ENCODE results near the gene SEPTIN11. TPM values are rescaled to one million over a fixed set of nuclear protein-coding genes. Genes with fewer than 3 reads are reported as not detected.

The SEPTIN11 gene
- polyA plus RNA-seq, 3 donors, result 3.2 to 14.8 (median 8.8) TPM

GRCh38 chr4:76997532-76997931, 48.0 kb downstream of the SEPTIN11 start:
- H3K27ac ChIP-seq (ENCODE audit: low read depth in 1 of 2, low read length in 2 of 2), result no peak overlapping the region
- Mint-ChIP-seq H3K9me3 (peaks cover 0 to 1% (median 0%) of the 10 kb centered on the region in 7 donors), H3K27ac (peak overlapping the region in 1 of 7 donors; percentile 27), H3K27me3 (ENCODE audit: low read depth in 3 of 3) (peaks cover 0 to 2% (median 2%) of the 10 kb centered on the region in 3 donors), H3K4me3 (no peak overlapping the region), H3K4me1 (peaks cover 10% of the 10 kb centered on the region), H3K36me3 (peaks cover 21 to 26% of the 10 kb centered on the region in 2 donors)
- H2AFZ ChIP-seq (ENCODE audit: insufficient read depth, low read depth, low read length, poor library complexity, severe bottlenecking), result no peak overlapping the region
- H3K4me1 ChIP-seq (ENCODE audit: control insufficient read depth in 1 of 2, insufficient read depth in 2 of 2, low read length in 2 of 2), result peaks cover 0 to 8% of the 10 kb centered on the region in 2 donors
- H3K4me3 ChIP-seq (replicated peaks in 1 of 3; ENCODE audit: low read depth in 2 of 3, low read length in 3 of 3), result no peak overlapping the region
- no peaks in the 10 kb centered on the region for H3K9me3 ChIP-seq (replicated peaks in 1 of 2; ENCODE audit: control insufficient read depth in 1 of 2, insufficient read depth in 1 of 2, low read length in 2 of 2)
- TF ChIP-seq CTCF (IDR thresholded peaks at IDR 0.05), result no peak
- intact Hi-C loops (cut with micrococcal nuclease), result no loop called here
- no peaks in the 10 kb centered on the region for H4K20me1 ChIP-seq (ENCODE audit: insufficient read depth, low read length)
- no peaks in the 10 kb centered on the region for H3K79me2 ChIP-seq (ENCODE audit: insufficient read depth, low read length)
- no peak overlapping the region for H3K9ac ChIP-seq (ENCODE audit: insufficient read depth, low read length, poor library complexity, severe bottlenecking)
- no peak for DNase-seq
- H3K4me2 ChIP-seq (replicated peaks; ENCODE audit: extremely low read depth, low read length, poor library complexity, severe bottlenecking), result no peak overlapping the region
- no peaks in the 10 kb centered on the region for H3K27me3 ChIP-seq (ENCODE audit: control insufficient read depth in 2 of 2, insufficient read depth in 2 of 2, low read length in 2 of 2)
- H3K36me3 ChIP-seq (replicated peaks in 1 of 2; ENCODE audit: control insufficient read depth in 1 of 2, insufficient read depth in 2 of 2, low read length in 2 of 2), result peaks cover 3 to 13% of the 10 kb centered on the region in 2 donors
- WGBS (ENCODE audit: insufficient coverage), result 100% methylated on average over 1 of the region's 5 CpGs

GRCh38 chr4:76998251-76998901, 48.8 kb downstream of the SEPTIN11 start:
- Mint-ChIP-seq H3K36me3 (peaks cover 21 to 26% of the 10 kb centered on the region in 2 donors), H3K4me3 (no peak overlapping the region), H3K4me1 (peaks cover 11% of the 10 kb centered on the region), H3K27me3 (ENCODE audit: low read depth in 3 of 3) (peaks cover 0 to 2% (median 0%) of the 10 kb centered on the region in 3 donors), H3K27ac (peak overlapping the region in 2 of 7 donors; percentile 32 to 55), H3K9me3 (peaks cover 0 to 2% (median 0%) of the 10 kb centered on the region in 7 donors)
- Histone ChIP-seq H3K27ac (ENCODE audit: low read depth in 1 of 2, low read length in 2 of 2) (no peak overlapping the region), H3K4me1 (ENCODE audit: control insufficient read depth in 1 of 2, insufficient read depth in 2 of 2, low read length in 2 of 2) (peaks cover 0 to 8% of the 10 kb centered on the region in 2 donors), H4K20me1 (ENCODE audit: insufficient read depth, low read length) (no peaks in the 10 kb centered on the region), H3K4me3 (replicated peaks in 1 of 3; ENCODE audit: low read depth in 2 of 3, low read length in 3 of 3) (no peak overlapping the region), H3K9ac (ENCODE audit: insufficient read depth, low read length, poor library complexity, severe bottlenecking) (no peak overlapping the region), H3K4me2 (replicated peaks; ENCODE audit: extremely low read depth, low read length, poor library complexity, severe bottlenecking) (no peak overlapping the region), H3K27me3 (ENCODE audit: control insufficient read depth in 2 of 2, insufficient read depth in 2 of 2, low read length in 2 of 2) (no peaks in the 10 kb centered on the region), H3K79me2 (ENCODE audit: insufficient read depth, low read length) (no peaks in the 10 kb centered on the region), H2AFZ (ENCODE audit: insufficient read depth, low read depth, low read length, poor library complexity, severe bottlenecking) (no peak overlapping the region), H3K9me3 (replicated peaks in 1 of 2; ENCODE audit: control insufficient read depth in 1 of 2, insufficient read depth in 1 of 2, low read length in 2 of 2) (no peaks in the 10 kb centered on the region), H3K36me3 (replicated peaks in 1 of 2; ENCODE audit: control insufficient read depth in 1 of 2, insufficient read depth in 2 of 2, low read length in 2 of 2) (peaks cover 3 to 13% of the 10 kb centered on the region in 2 donors)
- intact Hi-C loops (cut with micrococcal nuclease), result no loop called here
- TF ChIP-seq CTCF (IDR thresholded peaks at IDR 0.05), result no peak
- WGBS (ENCODE audit: insufficient coverage), result 85% methylated on average over 2 of the region's 8 CpGs
- no peak for DNase-seq

Other genes with a start within 250 kb of the SEPTIN11 start
- gene SOWAHB, start 51.6 kb upstream of the SEPTIN11 start, polyA plus RNA-seq, result not detected
- 100 to 1,000 TPM; 106 to 264 (median 171) TPM for gene CCNI, start 126.2 kb downstream of the SEPTIN11 start, polyA plus RNA-seq
- 10 to 100 TPM; 17.6 to 26.4 (median 23.3) TPM for gene CCNG2, start 207.5 kb downstream of the SEPTIN11 start, polyA plus RNA-seq